MM.1S (cell line): ENCODE data around the gene TSHZ1.

Source experiments
- DNase-seq: peaks from one replicate; pipeline ENCODE4 v3.0.0-alpha.2; 2015
- H2AFZ ChIP-seq: fragments of 300-600 bp; sonication (generic); 2 replicates; pipeline ENCODE4 v1.6.0; 2016; ENCODE audit warnings: antibody characterized with exemption, low read length
- H3F3A ChIP-seq: fragments of 300-600 bp; sonication (generic); 2 replicates; pipeline ENCODE4 v1.6.1; 2016; ENCODE audit warnings: mild to moderate bottlenecking, antibody characterized with exemption, low read length, moderate library complexity, mixed read lengths; ENCODE audit not compliant: insufficient read depth
- H3K27ac ChIP-seq: fragments of 300-600 bp; sonication (generic); 2 replicates; pipeline ENCODE4 v1.5.1; 2016; ENCODE audit warnings: mild to moderate bottlenecking, low read length
- H3K27me3 ChIP-seq: fragments of 300-600 bp; sonication (generic); replicated peaks from 2 replicates; pipeline ENCODE4 v1.6.0; 2016; ENCODE audit warnings: low read length; ENCODE audit not compliant: insufficient read depth
- H3K36me3 ChIP-seq: fragments of 300-600 bp; sonication (generic); replicated peaks from 2 replicates; pipeline ENCODE4 v1.6.1; 2016; ENCODE audit warnings: mild to moderate bottlenecking, low read length, mixed read lengths; ENCODE audit not compliant: insufficient read depth
- H3K4me1 ChIP-seq: fragments of 300-600 bp; sonication (generic); 2 replicates; pipeline ENCODE4 v1.6.1; 2016; ENCODE audit warnings: low read length, mixed read lengths
- H3K4me2 ChIP-seq: fragments of 300-600 bp; sonication (generic); 2 replicates; pipeline ENCODE4 v1.6.0; 2016; ENCODE audit warnings: low read depth, low read length
- H3K4me3 ChIP-seq: fragments of 300-600 bp; sonication (generic); 2 replicates; pipeline ENCODE4 v1.5.1; 2016; ENCODE audit warnings: low read length, mixed read lengths
- H3K79me2 ChIP-seq: fragments of 300-600 bp; sonication (generic); 2 replicates; pipeline ENCODE4 v1.6.1; 2016; ENCODE audit warnings: mixed run types, low read length, mixed read lengths
- H3K9ac ChIP-seq: fragments of 300-600 bp; sonication (generic); 2 replicates; pipeline ENCODE4 v1.6.1; 2016; ENCODE audit warnings: low read length, mixed read lengths
- H3K9me2 ChIP-seq: fragments of 300-600 bp; sonication (generic); replicated peaks from 2 replicates; pipeline ENCODE4 v1.6.1; 2016; ENCODE audit warnings: mild to moderate bottlenecking, low read length, mixed read lengths; ENCODE audit not compliant: insufficient read depth
- H3K9me3 ChIP-seq: fragments of 300-600 bp; sonication (generic); replicated peaks from 2 replicates; pipeline ENCODE4 v1.6.1; 2016; ENCODE audit warnings: mild to moderate bottlenecking, low read length, mixed read lengths; ENCODE audit not compliant: insufficient read depth
- H4K20me1 ChIP-seq: fragments of 300-600 bp; sonication (generic); 2 replicates; pipeline ENCODE4 v1.6.1; 2016; ENCODE audit warnings: mild to moderate bottlenecking, low read length, moderate library complexity, mixed read lengths; ENCODE audit not compliant: insufficient read depth
- EZH2 ChIP-seq: fragments of 300-600 bp; sonication (generic); optimal IDR thresholded peaks from 2 replicates; pipeline ENCODE3; 2017; ENCODE audit warnings: low read depth, mild to moderate bottlenecking, antibody characterized with exemption, low read length, mixed read lengths
- EZH2phosphoT487 ChIP-seq: fragments of 300-600 bp; sonication (generic); IDR thresholded peaks from 2 replicates; pipeline ENCODE4 v1.6.1; 2018; ENCODE audit warnings: antibody characterized with exemption, low read length
- TF ChIP-seq, protein P1 (sequence below): fragments of 300-600 bp; sonication (generic); IDR thresholded peaks from 2 replicates; pipeline ENCODE4 v1.5.1; 2016; ENCODE audit warnings: antibody characterized with exemption, low read length, mixed read lengths

The TSHZ1 gene

DNA sequence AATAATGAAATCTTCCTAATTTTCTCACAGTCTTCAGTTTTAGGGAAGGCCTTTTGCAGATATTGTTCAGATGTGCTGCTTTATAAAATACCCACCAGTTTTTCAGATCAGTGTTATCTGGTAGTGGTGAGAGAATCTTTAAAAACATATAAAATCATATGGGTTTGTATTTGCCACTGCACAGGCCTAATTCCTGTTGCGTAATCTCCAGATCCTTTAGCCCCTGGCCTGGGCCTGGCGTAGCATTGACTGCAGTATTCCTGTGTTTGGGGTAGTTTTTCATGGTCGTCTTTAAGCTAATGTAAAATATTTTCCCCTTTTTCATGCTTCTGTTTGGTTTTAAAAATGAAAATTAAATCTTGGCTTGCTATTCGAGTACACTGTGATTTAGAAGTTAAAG lies 43.2 kb downstream of the TSHZ1 start:
- Histone ChIP-seq H2AFZ (no peak overlapping the region), H3K9me2 (no peaks in the 10 kb centered on the region), H3F3A (no peaks in the 10 kb centered on the region), H3K9ac (no peak overlapping the region), H3K27ac (no peak overlapping the region), H3K79me2 (peaks cover 40% of the 10 kb centered on the region), H3K9me3 (no peaks in the 10 kb centered on the region), H4K20me1 (no peaks in the 10 kb centered on the region), H3K27me3 (no peaks in the 10 kb centered on the region), H3K36me3 (no peaks in the 10 kb centered on the region), H3K4me3 (no peak overlapping the region), H3K4me1 (no peaks in the 10 kb centered on the region), H3K4me2 (no peak overlapping the region)
- TF ChIP-seq EZH2, result no peak
- TF ChIP-seq EZH2phosphoT487, result no peak
- TF ChIP-seq, protein P1, sequence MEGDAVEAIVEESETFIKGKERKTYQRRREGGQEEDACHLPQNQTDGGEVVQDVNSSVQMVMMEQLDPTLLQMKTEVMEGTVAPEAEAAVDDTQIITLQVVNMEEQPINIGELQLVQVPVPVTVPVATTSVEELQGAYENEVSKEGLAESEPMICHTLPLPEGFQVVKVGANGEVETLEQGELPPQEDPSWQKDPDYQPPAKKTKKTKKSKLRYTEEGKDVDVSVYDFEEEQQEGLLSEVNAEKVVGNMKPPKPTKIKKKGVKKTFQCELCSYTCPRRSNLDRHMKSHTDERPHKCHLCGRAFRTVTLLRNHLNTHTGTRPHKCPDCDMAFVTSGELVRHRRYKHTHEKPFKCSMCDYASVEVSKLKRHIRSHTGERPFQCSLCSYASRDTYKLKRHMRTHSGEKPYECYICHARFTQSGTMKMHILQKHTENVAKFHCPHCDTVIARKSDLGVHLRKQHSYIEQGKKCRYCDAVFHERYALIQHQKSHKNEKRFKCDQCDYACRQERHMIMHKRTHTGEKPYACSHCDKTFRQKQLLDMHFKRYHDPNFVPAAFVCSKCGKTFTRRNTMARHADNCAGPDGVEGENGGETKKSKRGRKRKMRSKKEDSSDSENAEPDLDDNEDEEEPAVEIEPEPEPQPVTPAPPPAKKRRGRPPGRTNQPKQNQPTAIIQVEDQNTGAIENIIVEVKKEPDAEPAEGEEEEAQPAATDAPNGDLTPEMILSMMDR, result no peak
- DNase-seq, result no peak

DNA sequence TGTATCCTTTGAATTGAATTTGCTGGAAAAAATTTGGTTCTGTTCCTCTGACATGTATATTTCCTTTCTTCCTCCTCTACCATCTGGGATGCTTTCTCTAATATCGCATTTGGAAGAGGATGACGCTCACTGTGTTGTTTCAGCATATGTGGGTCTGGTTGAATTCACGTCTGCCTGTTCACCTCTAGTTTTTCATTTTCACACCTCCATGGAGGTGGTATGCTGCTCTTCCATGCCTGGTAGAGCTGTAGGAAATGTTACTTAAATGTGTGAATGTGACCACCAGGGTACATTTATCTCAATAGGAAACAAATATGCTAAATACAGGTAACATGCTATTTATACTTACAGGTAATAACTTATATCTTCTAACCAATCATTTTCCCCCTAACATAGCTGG lies 44.5 kb downstream of the TSHZ1 start:
- Histone ChIP-seq H3F3A (no peaks in the 10 kb centered on the region), H3K4me3 (no peak overlapping the region), H3K36me3 (no peaks in the 10 kb centered on the region), H3K9me3 (no peaks in the 10 kb centered on the region), H3K9ac (no peak overlapping the region), H2AFZ (no peak overlapping the region), H3K79me2 (peaks cover 27% of the 10 kb centered on the region), H3K4me1 (no peaks in the 10 kb centered on the region), H4K20me1 (no peaks in the 10 kb centered on the region), H3K27me3 (no peaks in the 10 kb centered on the region), H3K9me2 (no peaks in the 10 kb centered on the region), H3K27ac (no peak overlapping the region), H3K4me2 (no peak overlapping the region)
- TF ChIP-seq EZH2phosphoT487 (no peak), EZH2 (no peak)
- TF ChIP-seq, protein P1, result no peak
- no peak for DNase-seq

DNA sequence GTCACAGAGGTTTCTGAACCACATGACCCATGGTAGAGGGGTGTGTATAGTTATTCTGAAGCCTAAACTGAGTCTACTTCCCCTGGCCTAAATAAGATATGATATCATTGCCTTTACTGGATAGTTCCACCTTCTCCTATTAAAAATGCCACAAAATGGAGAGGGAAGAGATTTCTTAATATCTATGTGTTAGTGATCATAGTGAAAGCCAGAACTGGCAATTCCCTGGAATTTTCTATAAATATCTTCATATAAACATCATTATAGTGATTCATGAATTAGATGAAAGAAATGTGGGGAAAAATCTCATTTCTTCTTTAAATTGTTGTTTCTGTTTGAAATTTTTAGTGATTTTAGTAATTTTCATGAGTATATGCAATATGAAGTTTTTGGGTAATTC lies 45.8 kb downstream of the TSHZ1 start:
- Histone ChIP-seq H3K4me1 (no peaks in the 10 kb centered on the region), H3K9ac (no peak overlapping the region), H3K36me3 (no peaks in the 10 kb centered on the region), H3K27ac (no peak overlapping the region), H3K4me3 (no peak overlapping the region), H4K20me1 (no peaks in the 10 kb centered on the region), H3F3A (no peaks in the 10 kb centered on the region), H3K4me2 (no peak overlapping the region), H3K79me2 (peaks cover 25% of the 10 kb centered on the region; the same call in 1 of the 2 replicates), H2AFZ (no peak overlapping the region), H3K9me3 (no peaks in the 10 kb centered on the region), H3K27me3 (no peaks in the 10 kb centered on the region), H3K9me2 (no peaks in the 10 kb centered on the region)
- no peak for DNase-seq
- TF ChIP-seq, protein P1, result no peak
- TF ChIP-seq EZH2, result no peak
- TF ChIP-seq EZH2phosphoT487, result no peak
